ENCODE data around the gene MBD5.

The MBD5 gene

DNA sequence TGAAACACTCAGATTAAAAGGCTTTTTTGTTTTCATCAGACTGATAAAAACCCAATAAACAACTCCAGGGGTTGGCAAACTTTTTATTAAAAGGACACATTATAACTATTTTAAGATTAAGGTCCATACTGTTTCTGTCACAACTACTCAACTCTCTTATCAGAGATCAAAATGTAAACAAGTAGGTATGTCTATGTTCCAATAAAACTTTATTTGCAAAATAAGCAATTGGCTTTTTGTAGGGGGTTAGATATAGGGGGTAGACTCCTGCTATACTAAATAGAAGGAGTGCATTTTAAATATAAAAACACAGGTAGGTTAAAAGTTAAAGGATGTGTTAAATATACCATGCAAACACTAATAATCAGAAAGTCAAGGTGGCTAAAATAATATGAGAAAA, 174.0 kb downstream of the MBD5 start:
- Mint-ChIP-seq H3K4me1 (ENCODE audit: low read depth) (peaks cover 5% of the 10 kb centered on the region), H3K27ac (no peak overlapping the region), H3K9me3 (ENCODE audit: low read depth) (no peaks in the 10 kb centered on the region), H3K27me3 (no peaks in the 10 kb centered on the region), H3K36me3 (peaks cover 3% of the 10 kb centered on the region), H3K4me3 (no peak overlapping the region)

DNA sequence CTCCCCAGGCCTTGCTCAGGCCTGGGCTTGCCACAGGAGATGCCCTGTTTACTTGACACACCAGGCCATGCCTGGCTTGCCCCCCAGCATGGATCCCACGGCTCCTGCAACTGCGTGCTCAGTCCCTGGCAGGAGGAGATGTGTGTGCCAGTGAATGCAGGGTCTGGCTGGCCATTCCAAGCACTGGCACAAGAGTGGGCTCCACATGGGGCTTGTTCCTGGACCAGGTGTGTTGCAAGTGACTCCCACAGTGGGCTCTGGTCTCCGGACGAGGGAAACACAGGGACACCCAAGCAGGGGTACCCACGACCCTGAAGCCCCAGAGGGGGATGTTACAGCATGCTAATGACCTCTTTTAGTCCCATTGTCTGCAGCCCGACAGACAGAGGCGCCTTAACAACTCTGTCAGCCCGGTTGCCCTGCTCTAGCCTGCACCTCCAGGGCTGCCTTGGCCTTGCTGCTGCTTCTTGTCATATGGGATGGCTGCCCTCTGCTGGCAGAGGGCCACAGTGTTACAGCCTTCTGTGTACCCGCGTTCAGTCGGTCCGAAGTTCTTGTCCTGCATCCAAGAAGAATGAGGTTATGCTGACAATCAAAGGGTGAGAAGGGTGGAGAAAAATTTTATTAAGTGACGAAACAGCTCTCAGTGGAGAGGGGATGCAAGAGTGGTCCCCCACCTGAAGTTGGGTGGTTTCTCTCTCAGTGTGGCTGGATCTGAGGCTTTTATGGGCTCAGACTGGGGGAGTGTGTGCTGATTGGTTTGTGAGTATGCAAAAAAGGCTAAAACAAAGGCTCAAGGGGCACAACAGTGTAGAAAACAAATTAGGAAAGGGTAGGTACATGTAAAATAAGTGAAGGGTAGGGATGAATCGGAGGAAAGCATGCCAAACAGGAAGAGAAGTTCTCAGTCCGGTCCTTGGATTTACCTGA, 180.4 kb downstream of the MBD5 start:
- peaks cover 6% of the 10 kb centered on the region for H3K36me3 Mint-ChIP-seq
- peaks cover 5% of the 10 kb centered on the region for H3K4me1 Mint-ChIP-seq (ENCODE audit: low read depth)
- H3K4me3 Mint-ChIP-seq, result no peak overlapping the region
- H3K27ac Mint-ChIP-seq, result no peak overlapping the region
- no peaks in the 10 kb centered on the region for H3K27me3 Mint-ChIP-seq
- no peaks in the 10 kb centered on the region for H3K9me3 Mint-ChIP-seq (ENCODE audit: low read depth)

DNA sequence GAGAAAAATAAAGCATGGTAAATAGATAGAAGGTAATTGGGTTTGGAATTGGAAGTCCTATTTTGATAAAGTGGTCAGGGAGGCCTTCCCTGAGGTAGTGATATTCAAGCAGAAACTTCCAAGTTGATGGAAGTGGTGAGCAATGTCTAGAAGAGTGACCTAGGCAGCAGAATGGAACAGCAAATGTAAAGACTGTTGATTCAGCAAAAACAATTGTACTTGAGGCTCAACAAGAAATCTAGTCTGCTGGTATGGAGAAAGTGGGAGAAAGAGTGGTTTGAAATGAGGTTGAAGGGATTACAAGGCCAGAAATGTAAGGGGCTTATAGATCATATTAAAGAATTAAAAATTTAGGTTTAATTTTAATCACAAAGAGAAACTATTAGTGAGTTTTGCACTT, 181.3 kb downstream of the MBD5 start:
- Mint-ChIP-seq H3K36me3 (peaks cover 3% of the 10 kb centered on the region), H3K27ac (no peak overlapping the region), H3K27me3 (no peaks in the 10 kb centered on the region), H3K9me3 (ENCODE audit: low read depth) (no peaks in the 10 kb centered on the region), H3K4me1 (ENCODE audit: low read depth) (no peaks in the 10 kb centered on the region), H3K4me3 (no peak overlapping the region)

DNA sequence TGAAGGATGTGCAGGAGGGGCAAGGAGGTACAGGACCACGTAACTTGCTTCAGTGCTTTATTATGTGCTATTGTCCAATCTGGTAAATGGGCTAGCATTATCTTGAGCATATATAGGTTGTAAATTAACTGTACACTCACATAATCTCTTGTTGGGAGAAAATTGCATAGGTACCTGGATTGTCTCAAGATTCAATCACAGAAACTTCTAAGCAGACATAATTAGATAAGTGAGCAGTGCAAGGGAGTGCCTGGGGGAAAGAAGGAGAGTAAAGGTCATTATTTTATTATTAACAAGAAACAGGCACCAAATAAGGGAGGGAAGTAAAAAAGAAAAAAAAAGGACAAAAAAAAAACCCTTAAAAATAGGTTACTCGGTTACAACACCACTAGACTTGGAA, 186.2 kb downstream of the MBD5 start:
- Mint-ChIP-seq H3K9me3 (ENCODE audit: low read depth) (no peaks in the 10 kb centered on the region), H3K4me1 (ENCODE audit: low read depth) (no peaks in the 10 kb centered on the region), H3K4me3 (no peak overlapping the region), H3K27me3 (no peaks in the 10 kb centered on the region), H3K27ac (no peak overlapping the region), H3K36me3 (peaks cover 3% of the 10 kb centered on the region)

DNA sequence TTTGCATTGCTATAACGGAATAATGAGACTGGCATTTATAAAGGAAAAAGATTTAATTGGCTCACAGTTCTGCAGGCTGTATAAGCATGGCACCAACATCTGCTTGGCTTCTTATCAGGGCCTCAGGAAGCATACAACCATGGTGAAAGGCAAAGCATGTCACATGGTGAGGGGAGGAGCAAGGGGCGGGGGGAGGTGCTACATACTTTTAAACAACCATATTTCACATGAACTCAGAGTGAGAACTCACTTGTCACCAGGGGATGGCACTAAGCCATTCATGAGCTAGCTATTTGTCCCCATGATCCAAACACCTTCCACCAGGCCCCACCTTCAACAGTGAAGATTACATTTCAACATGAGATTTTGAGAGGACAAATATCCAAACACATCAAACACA, 188.7 kb downstream of the MBD5 start:
- Mint-ChIP-seq H3K36me3 (peaks cover 7% of the 10 kb centered on the region), H3K27ac (no peak overlapping the region), H3K4me3 (no peak overlapping the region), H3K4me1 (ENCODE audit: low read depth) (no peaks in the 10 kb centered on the region), H3K27me3 (no peaks in the 10 kb centered on the region), H3K9me3 (ENCODE audit: low read depth) (no peaks in the 10 kb centered on the region)

DNA sequence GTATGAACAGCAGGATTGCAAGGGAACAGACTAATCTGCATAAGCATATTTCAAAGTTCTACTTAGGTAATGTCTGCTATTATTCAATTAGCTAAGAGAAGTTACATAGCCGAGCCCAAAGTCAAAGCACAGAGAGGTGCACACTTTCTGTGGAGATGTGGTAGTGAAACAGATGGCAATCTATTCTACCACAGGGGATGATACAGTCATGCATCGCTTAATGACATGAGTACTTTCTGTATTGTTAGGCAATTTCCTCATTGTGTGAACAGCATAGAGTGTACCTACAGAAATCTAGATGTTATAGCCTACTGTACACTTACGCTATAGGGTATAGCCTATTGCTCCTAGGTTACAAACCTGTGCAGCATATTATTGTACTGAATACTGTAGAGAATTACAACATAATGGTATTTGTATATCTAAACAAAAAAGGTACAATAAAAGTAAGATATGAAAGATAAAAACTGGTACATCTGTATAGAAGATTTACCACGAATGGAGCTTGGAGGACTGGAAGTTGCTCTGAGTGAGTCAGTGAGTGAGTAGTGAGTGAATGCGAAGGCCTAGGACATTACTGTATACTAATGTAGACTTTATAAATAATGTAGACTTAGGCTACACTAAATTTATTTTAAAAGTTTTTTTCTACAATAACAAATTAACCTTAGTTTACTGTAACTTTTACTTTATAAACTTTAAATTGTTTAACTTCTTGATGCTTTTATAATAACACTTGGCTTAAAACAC, 197.6 kb downstream of the MBD5 start:
- peaks cover 24% of the 10 kb centered on the region for H3K9me3 Mint-ChIP-seq (ENCODE audit: low read depth)
- no peaks in the 10 kb centered on the region for H3K27me3 Mint-ChIP-seq
- no peaks in the 10 kb centered on the region for H3K4me1 Mint-ChIP-seq (ENCODE audit: low read depth)
- peaks cover 33% of the 10 kb centered on the region for H3K36me3 Mint-ChIP-seq
- H3K4me3 Mint-ChIP-seq, result no peak overlapping the region
- no peak overlapping the region for H3K27ac Mint-ChIP-seq

DNA sequence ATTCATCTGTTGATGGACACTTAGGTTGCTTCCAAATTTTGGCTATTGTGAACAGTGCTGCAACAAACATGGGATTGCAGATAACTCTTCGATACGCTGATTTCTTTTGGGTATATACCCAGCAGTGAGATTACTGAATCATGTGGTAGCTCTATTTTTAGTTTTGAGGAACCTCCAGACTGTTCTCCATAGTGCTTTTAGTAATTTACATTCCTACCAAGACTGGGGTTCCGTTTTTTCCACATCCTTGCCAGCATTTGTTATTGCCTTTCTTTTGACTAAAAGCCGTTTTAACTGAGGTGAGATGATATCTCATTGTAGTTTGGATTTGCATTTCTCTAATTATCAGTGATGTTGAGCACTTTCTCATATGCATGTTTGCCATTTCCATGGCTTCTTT, 200.3 kb downstream of the MBD5 start:
- H3K9me3 Mint-ChIP-seq (ENCODE audit: low read depth), result peaks cover 24% of the 10 kb centered on the region
- no peak overlapping the region for H3K4me3 Mint-ChIP-seq
- peaks cover 35% of the 10 kb centered on the region for H3K36me3 Mint-ChIP-seq
- no peak overlapping the region for H3K27ac Mint-ChIP-seq
- H3K4me1 Mint-ChIP-seq (ENCODE audit: low read depth), result no peaks in the 10 kb centered on the region
- H3K27me3 Mint-ChIP-seq, result no peaks in the 10 kb centered on the region

DNA sequence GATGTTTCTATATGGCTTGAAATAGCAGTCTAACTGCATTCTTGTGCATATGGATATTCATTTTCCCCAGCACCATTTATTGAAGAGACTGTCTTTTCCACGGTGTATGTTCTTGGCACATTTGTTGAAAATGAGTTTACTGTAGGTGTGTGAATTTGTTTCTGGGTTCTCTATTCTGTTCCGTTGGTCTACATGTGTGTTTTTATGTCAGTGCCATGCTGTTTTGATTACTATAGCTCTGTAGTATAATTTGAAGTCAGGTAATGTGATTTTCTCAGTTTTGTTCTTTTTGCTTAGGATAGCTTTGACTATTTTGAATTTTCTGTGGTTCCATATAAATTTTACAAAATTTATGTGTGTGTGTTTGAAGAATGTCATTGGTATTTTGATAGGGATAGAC, 201.0 kb downstream of the MBD5 start:
- Mint-ChIP-seq H3K36me3 (peaks cover 35% of the 10 kb centered on the region), H3K4me3 (no peak overlapping the region), H3K9me3 (ENCODE audit: low read depth) (peaks cover 24% of the 10 kb centered on the region), H3K4me1 (ENCODE audit: low read depth) (no peaks in the 10 kb centered on the region), H3K27ac (no peak overlapping the region), H3K27me3 (no peaks in the 10 kb centered on the region)

DNA sequence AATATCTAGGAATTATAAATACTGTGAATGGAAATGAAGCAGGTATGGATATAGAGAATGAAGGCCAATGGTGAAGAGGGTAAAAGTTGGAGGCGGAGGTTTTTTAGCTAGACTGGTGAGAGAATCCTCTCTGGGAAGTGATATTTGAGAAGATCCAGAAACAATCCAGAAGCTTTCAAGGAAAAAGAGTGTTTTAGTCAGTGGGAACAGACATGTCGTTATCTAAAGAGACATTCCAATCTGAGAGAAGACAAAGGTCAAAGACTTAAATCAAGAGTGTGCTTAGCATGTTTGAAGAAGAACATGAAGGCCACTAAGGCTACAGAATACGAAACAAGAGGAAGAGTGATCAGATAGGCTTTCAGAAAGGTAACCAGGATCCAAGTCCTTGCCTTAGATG, 211.0 kb downstream of the MBD5 start:
- Mint-ChIP-seq H3K36me3 (peaks cover 48% of the 10 kb centered on the region), H3K27ac (no peak overlapping the region), H3K9me3 (ENCODE audit: low read depth) (peaks cover 13% of the 10 kb centered on the region), H3K4me1 (ENCODE audit: low read depth) (no peaks in the 10 kb centered on the region), H3K27me3 (no peaks in the 10 kb centered on the region), H3K4me3 (no peak overlapping the region)

DNA sequence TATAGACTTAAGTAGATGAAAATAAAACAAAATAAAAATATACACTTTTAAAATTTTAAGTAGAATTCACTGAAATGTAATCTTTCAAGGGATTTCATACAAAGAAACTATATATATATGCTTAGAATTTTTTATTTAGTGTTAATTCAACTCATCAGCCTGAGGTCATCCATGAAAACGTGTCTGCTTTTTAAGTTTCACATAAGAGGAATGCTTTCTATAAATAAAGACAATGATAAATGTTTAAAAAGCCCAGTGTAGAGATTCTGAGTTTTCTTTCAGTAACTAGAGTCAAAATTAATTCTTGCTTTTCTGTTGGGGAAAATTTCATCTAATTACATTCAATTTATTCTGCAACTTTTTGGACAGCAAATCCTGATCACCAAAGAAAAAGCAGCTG, 213.3 kb downstream of the MBD5 start:
- Mint-ChIP-seq H3K4me3 (no peak overlapping the region), H3K4me1 (ENCODE audit: low read depth) (no peaks in the 10 kb centered on the region), H3K36me3 (peaks cover 55% of the 10 kb centered on the region), H3K27me3 (no peaks in the 10 kb centered on the region), H3K27ac (no peak overlapping the region), H3K9me3 (ENCODE audit: low read depth) (peaks cover 18% of the 10 kb centered on the region)

DNA sequence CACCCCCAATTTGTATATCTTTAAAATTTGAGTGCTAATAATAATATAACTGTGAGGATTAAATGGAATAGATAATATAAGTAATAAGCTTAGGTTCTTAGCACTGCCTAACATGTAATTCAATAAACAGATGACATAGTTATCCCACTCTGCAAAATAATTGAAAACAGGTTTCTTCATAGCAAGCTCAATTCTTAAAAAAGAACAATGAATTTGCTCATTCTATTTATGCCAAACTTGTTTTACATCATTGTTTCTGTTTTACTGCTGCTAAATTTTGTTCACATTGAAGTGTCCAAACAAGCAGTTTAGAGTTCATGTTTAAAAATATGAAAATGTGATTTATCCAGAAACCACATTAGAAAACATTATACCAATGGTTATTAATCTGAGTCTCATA, 217.0 kb downstream of the MBD5 start:
- Mint-ChIP-seq H3K4me3 (no peak overlapping the region), H3K4me1 (ENCODE audit: low read depth) (no peaks in the 10 kb centered on the region), H3K9me3 (ENCODE audit: low read depth) (peaks cover 21% of the 10 kb centered on the region), H3K27me3 (no peaks in the 10 kb centered on the region), H3K36me3 (peaks cover 53% of the 10 kb centered on the region), H3K27ac (no peak overlapping the region)

DNA sequence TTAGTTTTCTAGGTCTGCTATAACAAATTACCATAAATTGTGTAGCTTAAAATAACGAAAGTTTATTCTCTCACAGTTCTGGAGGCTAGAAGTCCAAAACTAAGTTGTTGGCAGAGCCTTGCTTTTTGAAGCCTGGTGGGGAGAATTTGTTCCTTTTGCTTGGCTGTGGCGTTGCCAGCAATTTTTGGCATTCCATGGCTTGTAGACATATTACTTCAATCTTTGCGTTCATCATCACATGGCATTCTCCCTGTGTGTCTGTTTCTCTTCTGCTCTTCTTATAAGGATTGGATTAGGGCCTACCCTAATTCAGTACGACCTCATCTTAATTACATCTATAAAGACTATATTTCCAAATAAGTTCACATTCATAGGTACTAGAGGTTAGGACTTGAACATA, 217.7 kb downstream of the MBD5 start:
- H3K4me1 Mint-ChIP-seq (ENCODE audit: low read depth), result no peaks in the 10 kb centered on the region
- H3K27ac Mint-ChIP-seq, result no peak overlapping the region
- H3K4me3 Mint-ChIP-seq, result no peak overlapping the region
- H3K9me3 Mint-ChIP-seq (ENCODE audit: low read depth), result peaks cover 21% of the 10 kb centered on the region
- peaks cover 51% of the 10 kb centered on the region for H3K36me3 Mint-ChIP-seq
- no peaks in the 10 kb centered on the region for H3K27me3 Mint-ChIP-seq

DNA sequence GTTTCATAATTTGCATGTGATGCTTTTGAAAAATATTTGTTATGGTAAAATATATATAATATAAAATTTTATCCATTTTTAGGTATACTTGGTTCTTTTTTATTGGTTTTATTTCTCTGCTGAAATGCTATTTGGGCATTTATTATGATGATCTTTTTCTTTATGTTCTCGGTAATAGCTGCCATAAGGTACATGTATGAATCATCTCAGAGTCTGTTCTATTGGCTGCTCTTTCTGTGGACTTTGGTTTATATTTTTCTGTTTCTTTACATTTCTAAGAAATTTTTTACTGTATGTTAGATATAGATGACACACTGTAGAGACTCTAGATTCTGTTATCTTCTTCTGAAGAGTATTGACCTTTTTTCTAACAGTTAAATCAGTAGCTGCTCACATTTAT, 219.9 kb downstream of the MBD5 start:
- no peaks in the 10 kb centered on the region for H3K27me3 Mint-ChIP-seq
- no peak overlapping the region for H3K4me3 Mint-ChIP-seq
- no peak overlapping the region for H3K27ac Mint-ChIP-seq
- H3K9me3 Mint-ChIP-seq (ENCODE audit: low read depth), result peaks cover 21% of the 10 kb centered on the region
- peaks cover 52% of the 10 kb centered on the region for H3K36me3 Mint-ChIP-seq
- no peaks in the 10 kb centered on the region for H3K4me1 Mint-ChIP-seq (ENCODE audit: low read depth)

DNA sequence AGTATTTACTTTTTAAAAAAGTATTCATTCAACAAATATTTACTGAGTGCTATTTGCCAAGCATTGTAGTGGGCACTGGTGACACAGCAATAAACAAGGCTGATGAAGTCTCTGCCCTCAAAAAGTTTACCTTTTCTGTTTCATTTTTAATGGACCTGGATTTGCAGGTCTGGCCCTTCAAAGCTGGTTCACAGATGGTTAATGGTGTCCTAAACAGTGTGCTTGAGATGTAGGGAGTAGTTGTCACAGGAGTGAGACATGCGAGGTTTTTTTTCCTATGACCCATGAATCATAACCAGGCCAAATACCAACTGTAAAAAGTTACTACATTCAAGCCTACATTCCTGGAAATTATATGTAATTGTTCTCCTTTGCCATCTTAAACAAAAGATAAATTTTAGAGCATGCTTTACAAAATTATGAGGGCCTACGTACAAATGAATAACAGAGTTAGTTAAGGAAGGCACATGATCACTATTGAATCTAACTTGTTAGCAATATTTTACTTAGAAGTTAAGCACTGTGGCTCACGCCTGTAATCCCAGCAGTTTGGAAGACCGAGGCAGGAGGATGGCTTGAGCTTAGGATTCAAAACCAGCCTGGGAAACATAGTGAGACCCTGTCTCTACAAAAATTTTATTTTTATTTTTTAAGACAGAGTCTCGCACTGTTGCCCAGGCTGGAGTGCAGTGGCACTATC, 223.9 kb downstream of the MBD5 start:
- Mint-ChIP-seq H3K36me3 (peaks cover 32% of the 10 kb centered on the region), H3K4me1 (ENCODE audit: low read depth) (no peaks in the 10 kb centered on the region), H3K4me3 (no peak overlapping the region), H3K27ac (no peak overlapping the region), H3K9me3 (ENCODE audit: low read depth) (peaks cover 7% of the 10 kb centered on the region), H3K27me3 (no peaks in the 10 kb centered on the region)

DNA sequence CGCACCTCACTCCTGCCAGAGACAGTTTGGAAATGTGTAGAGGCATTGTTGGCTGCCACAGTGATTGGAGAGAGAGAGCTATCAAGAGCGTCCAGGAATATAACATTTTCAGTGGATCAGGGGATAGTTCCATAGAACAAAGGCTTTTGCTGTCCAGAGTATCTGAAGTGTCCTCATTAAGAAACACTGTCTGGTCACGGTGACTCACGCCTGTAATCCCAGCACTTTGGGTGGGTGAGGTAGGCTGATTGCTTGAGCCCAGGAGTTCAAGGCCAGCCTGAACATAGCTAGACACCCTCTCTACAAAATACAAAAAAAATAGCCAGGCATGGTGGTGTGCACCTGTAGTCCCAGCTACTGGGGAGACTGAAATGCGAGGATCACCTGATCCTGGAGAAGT, 231.1 kb downstream of the MBD5 start:
- Mint-ChIP-seq H3K9me3 (ENCODE audit: low read depth) (peaks cover 7% of the 10 kb centered on the region), H3K36me3 (peaks cover 46% of the 10 kb centered on the region), H3K27me3 (no peaks in the 10 kb centered on the region), H3K4me3 (no peak overlapping the region), H3K27ac (no peak overlapping the region), H3K4me1 (ENCODE audit: low read depth) (no peaks in the 10 kb centered on the region)
